Epithelial cell of umbilical artery (primary cell): ENCODE data around the gene TCP11L2. TPM values are rescaled to one million over a fixed set of nuclear protein-coding genes. Genes with fewer than 3 reads are reported as not detected.

ENCODE experiments used
- total RNA-seq: library from RNA; depleted of rRNA; stranded (reverse); fragments of >200 nt; gene quantifications from 2 replicates; pipeline ENCODE4 v1.2.3, GENCODE V29; 2014

TCP11L2 gene
- total RNA-seq = 22.2 and 23.1 TPM in 2 replicates

GRCh38 chr12:106302401-106303201 is at the start of gene TCP11L2:
TCP11L2 (plus strand) TSS chr12:106302733; CDS start chr12:106311076, 8,343 bp downstream.

DNA sequence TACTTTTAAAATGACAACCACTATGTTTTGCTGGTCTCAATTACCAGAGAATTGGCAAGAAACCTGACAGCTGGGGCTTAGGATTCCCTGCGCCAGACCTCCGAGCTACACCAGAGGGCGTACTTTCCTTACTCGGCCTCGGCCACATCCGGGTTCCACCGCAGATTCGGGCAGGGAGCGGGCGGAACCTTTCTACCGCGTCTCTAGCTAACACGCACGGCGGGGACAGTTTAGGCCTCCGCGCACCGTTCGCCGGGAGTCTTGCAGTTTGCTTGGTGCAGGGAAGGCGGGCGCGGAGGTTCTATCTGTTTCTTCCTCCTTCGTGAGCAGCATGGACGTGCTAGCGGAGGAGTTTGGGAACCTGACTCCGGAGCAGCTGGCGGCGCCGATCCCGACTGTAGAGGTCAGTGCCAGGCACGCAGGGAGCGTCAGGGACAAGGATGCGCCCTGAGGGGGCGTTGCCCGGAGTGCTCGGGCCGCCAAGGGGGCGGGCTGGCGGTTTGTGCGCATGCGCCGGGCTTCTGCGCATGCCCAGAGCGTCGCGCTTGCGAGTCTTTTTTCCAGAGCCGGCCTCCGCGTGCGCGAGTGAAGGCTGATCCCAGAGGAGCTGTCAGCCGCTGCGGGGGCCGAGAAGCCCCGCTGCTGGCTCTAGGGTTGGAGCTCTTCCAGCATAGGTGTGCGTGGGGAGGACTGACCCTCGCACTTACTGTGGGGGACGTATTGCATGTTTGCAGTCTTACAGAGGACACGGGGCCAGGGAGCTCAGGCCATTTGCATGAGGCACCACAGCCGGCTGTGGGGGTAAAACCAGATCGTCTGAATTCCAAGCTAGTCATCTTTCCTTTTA is 55.2 kb downstream of the TCP11L2 start, which contains the start of gene POLR3B:
Gene POLR3B (plus strand): TSS at position 200 of the 847 bp plus-strand sequence. CDS start 132 bp downstream, at position 332.

Other genes with a start within 250 kb of the TCP11L2 start
- gene NUAK1, start 163.8 kb upstream of the TCP11L2 start, total RNA-seq = 37.7 and 61.4 TPM in 2 replicates
- 149 and 166 TPM in 2 replicates for gene CKAP4, start 54.7 kb upstream of the TCP11L2 start, total RNA-seq
- 9.1 and 13.7 TPM in 2 replicates for gene POLR3B, start 55.0 kb downstream of the TCP11L2 start, total RNA-seq